Caco-2 (cell line): ENCODE data around the gene SNX32. TPM values are rescaled to one million over a fixed set of nuclear protein-coding genes. Genes with fewer than 3 reads are reported as not detected.
A peak's percentile ranks its signal among the peaks of the same experiment; 100 is the strongest.

ENCODE experiments used
- BruUV-seq: library from RNA; stranded (reverse); fragments of 400-500 nt; replicated peaks from 2 replicates; lab custom pipeline; 2021; lab: Mats Ljungman, UMichigan
- CTCF ChIA-PET: fragments of 300-600 bp; sonication (Branson Sonifier 250); formaldehyde crosslinking; loops from one replicate; lab custom pipeline; 2022; ENCODE audit warnings: antibody characterized with exemption; lab: Charles Lee
- POLR2A ChIA-PET: fragments of 300-600 bp; sonication (Branson Sonifier 250); formaldehyde crosslinking; loops from one replicate; lab custom pipeline; 2022; ENCODE audit warnings: antibody characterized with exemption; lab: Charles Lee
- DNase-seq, 2 experiments: peaks; one replicate each; pipeline versions ENCODE4 v3.0.0 to v3.0.0-alpha.2; 2020 to 2022
- H3K27me3 ChIP-seq: replicated peaks from 2 replicates; pipeline ENCODE4 v1.6.0; 2011; ENCODE audit warnings: low read length; ENCODE audit not compliant: control insufficient read depth, insufficient read depth
- H3K36me3 ChIP-seq: 2 replicates; pipeline ENCODE4 v1.5.1; 2011; ENCODE audit warnings: low read length; ENCODE audit not compliant: control insufficient read depth, insufficient read depth
- H3K4me1 ChIP-seq: fragments of 250-450 bp; sonication (Bioruptor Pico); 2 replicates; pipeline ENCODE4 v1.5.1; 2020; ENCODE audit warnings: mild to moderate bottlenecking
- H3K4me3 ChIP-seq: 2 replicates; pipeline ENCODE4 v1.5.1; 2011; ENCODE audit warnings: low read depth, mild to moderate bottlenecking, control low read depth, low read length
- H3K9me3 ChIP-seq: fragments of 250-450 bp; sonication (Bioruptor Pico); 2 replicates; pipeline ENCODE4 v1.5.1; 2020; ENCODE audit warnings: mild to moderate bottlenecking, moderate library complexity
- H3K27ac Mint-ChIP-seq: one replicate; pipeline ENCODE4 v1.8.0; 2022; ENCODE audit warnings: mixed read lengths; ENCODE audit not compliant: unreplicated experiment
- H3K27me3 Mint-ChIP-seq: one replicate; pipeline ENCODE4 v1.8.0; 2022; ENCODE audit warnings: mixed read lengths; ENCODE audit not compliant: insufficient read depth, unreplicated experiment
- H3K36me3 Mint-ChIP-seq: one replicate; pipeline ENCODE4 v1.8.0; 2022; ENCODE audit warnings: mild to moderate bottlenecking, mixed read lengths; ENCODE audit not compliant: insufficient read depth, unreplicated experiment
- H3K4me1 Mint-ChIP-seq: one replicate; pipeline ENCODE4 v1.8.0; 2022; ENCODE audit warnings: low read depth, mixed read lengths; ENCODE audit not compliant: unreplicated experiment
- H3K4me3 Mint-ChIP-seq: one replicate; pipeline ENCODE4 v1.8.0; 2022; ENCODE audit warnings: mild to moderate bottlenecking, moderate library complexity, mixed read lengths; ENCODE audit not compliant: unreplicated experiment
- H3K9me3 Mint-ChIP-seq: one replicate; pipeline ENCODE4 v1.8.0; 2022; ENCODE audit warnings: mixed read lengths; ENCODE audit not compliant: unreplicated experiment
- intact Hi-C: fragments of 100-400 bp; cut with micrococcal nuclease; formaldehyde crosslinking; loops from one replicate; pipeline ENCODE4 v1.10.0; 2022; ENCODE audit not compliant: unreplicated experiment
- total RNA-seq: library from RNA; stranded (reverse); gene quantifications from 2 replicates; pipeline ENCODE4 v1.2.3, GENCODE V29; 2022
- TF ChIP-seq, protein P1 (sequence below), 2 experiments: fragments of 200-600 bp in 1 of 2; IDR thresholded peaks; 1 replicate in 1 of 2; 2 replicates in 1 of 2; pipeline versions ENCODE4 v1.5.1 to v1.8.0; 2011 to 2022; ENCODE audit warnings: antibody characterized with exemption in 1 of 2, control low read depth in 1 of 2, inconsistent platforms in 1 of 2, low read depth in 1 of 2, low read length in 1 of 2, mild to moderate bottlenecking in 1 of 2, moderate library complexity in 1 of 2; ENCODE audit not compliant: insufficient read depth in 1 of 2, severe bottlenecking in 1 of 2, unreplicated experiment in 1 of 2

The SNX32 gene
- total RNA-seq, 1 experiment from 2014 or later: not detected

DNA sequence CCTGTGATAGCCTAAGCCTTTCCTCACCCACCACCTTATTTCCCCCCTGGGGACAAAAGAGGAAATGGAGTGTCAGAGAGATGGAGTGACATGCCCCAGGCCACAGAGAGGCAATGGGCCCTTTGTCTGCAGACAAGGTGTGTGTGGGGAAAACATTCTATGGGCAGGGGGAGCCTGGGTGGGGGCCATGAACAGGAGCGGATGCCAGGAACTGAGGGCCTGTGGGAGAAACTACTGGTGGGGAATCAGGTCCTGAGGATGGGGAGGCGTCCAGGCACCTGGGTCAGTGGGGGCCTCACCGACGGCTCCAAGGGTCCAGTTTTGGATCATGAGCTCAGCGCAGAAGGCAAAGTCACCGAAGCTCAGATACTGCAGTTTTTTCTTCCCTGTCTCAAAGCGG, 51.5 kb downstream of the SNX32 start:
- intact Hi-C loops: no loop called here
- Histone ChIP-seq H3K27me3 (no peaks in the 10 kb centered on the region), H3K36me3 (peaks cover 4% of the 10 kb centered on the region), H3K4me3 (no peak overlapping the region), H3K9me3 (no peaks in the 10 kb centered on the region), H3K4me1 (peaks cover 25% of the 10 kb centered on the region)
- TF ChIP-seq, protein P1, sequence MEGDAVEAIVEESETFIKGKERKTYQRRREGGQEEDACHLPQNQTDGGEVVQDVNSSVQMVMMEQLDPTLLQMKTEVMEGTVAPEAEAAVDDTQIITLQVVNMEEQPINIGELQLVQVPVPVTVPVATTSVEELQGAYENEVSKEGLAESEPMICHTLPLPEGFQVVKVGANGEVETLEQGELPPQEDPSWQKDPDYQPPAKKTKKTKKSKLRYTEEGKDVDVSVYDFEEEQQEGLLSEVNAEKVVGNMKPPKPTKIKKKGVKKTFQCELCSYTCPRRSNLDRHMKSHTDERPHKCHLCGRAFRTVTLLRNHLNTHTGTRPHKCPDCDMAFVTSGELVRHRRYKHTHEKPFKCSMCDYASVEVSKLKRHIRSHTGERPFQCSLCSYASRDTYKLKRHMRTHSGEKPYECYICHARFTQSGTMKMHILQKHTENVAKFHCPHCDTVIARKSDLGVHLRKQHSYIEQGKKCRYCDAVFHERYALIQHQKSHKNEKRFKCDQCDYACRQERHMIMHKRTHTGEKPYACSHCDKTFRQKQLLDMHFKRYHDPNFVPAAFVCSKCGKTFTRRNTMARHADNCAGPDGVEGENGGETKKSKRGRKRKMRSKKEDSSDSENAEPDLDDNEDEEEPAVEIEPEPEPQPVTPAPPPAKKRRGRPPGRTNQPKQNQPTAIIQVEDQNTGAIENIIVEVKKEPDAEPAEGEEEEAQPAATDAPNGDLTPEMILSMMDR (IDR thresholded peaks at IDR 0.05; ENCODE audit: insufficient read depth in 1 of 2, low read depth in 1 of 2, low read length in 1 of 2, severe bottlenecking in 1 of 2, unreplicated experiment in 1 of 2): no peak
- Mint-ChIP-seq H3K9me3 (no peaks in the 10 kb centered on the region), H3K27ac (no peak overlapping the region), H3K36me3 (peaks cover 46% of the 10 kb centered on the region), H3K4me1 (peaks cover 23% of the 10 kb centered on the region), H3K4me3 (no peak overlapping the region), H3K27me3 (no peaks in the 10 kb centered on the region)
- CTCF ChIA-PET: interaction anchor here (0.6 to 7.8 kb wide), 34 partner anchors 11 to 428 kb away, joined by 3 to 241 read pairs (median 4); partner anchors contain the start of genes BANF1, CFL1, EIF1AD and FOSL1
- POLR2A ChIA-PET: no interaction called here
- DNase-seq: no peak
- no TSS peak for BruUV-seq

DNA sequence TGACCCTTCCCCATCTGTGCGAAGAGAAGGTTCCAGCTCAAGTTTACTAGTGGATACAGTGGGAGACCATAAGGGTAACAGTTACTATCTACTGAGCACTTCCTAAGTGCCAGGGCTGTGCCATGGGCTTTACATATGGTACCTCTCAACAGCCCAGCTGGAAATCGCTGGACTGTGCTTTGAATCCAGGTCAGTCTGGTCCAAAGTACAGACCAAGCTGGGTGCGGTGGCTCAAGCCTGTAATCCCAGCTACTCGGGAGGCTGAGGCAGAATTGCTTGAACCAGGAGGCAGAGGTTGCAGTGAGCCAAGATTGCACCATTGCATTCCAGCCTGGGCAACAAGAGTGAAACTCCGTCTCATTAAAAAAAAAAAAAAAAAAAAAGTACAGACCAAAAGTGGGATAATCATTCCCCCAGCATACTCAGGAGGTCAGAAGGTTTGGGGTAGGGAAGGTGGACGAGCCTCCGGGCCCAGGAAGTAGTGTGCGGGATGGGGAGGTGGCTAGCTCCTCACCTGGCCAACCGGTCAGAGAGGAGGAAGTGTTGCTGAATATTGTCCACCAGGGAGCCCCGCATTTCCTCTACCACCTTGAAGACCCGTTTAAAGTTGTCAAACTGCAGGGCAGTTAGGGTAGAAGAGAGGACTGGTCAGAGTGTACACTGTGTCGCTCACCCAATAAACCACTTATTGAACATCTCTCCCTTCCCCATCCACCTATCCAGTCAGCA, 52.2 kb downstream of the SNX32 start:
- TF ChIP-seq, protein P1 (IDR thresholded peaks at IDR 0.05; ENCODE audit: insufficient read depth in 1 of 2, low read depth in 1 of 2, low read length in 1 of 2, severe bottlenecking in 1 of 2, unreplicated experiment in 1 of 2): no peak
- Mint-ChIP-seq H3K9me3 (no peaks in the 10 kb centered on the region), H3K4me1 (peaks cover 23% of the 10 kb centered on the region), H3K36me3 (peaks cover 52% of the 10 kb centered on the region), H3K27me3 (no peaks in the 10 kb centered on the region), H3K27ac (no peak overlapping the region), H3K4me3 (peak overlapping the region; percentile 82)
- ChIA-PET CTCF (interaction anchor here (0.9 to 7.8 kb wide), 7 partner anchors 14 to 174 kb away, joined by 3 to 241 read pairs (median 11); partner anchors contain the start of genes CFL1, FOSL1, KAT5 and MUS81), POLR2A (interaction anchor here (0.7 to 3.1 kb wide), 2 partner anchors 27 to 36 kb away, joined by 3 to 43 read pairs; partner anchors contain the start of genes CFL1 and MUS81)
- DNase-seq: no peak
- Histone ChIP-seq H3K27me3 (no peaks in the 10 kb centered on the region), H3K4me3 (no peak overlapping the region), H3K9me3 (no peaks in the 10 kb centered on the region), H3K36me3 (peaks cover 4% of the 10 kb centered on the region), H3K4me1 (peaks cover 25% of the 10 kb centered on the region)
- no TSS peak for BruUV-seq
- intact Hi-C loops: no loop called here

DNA sequence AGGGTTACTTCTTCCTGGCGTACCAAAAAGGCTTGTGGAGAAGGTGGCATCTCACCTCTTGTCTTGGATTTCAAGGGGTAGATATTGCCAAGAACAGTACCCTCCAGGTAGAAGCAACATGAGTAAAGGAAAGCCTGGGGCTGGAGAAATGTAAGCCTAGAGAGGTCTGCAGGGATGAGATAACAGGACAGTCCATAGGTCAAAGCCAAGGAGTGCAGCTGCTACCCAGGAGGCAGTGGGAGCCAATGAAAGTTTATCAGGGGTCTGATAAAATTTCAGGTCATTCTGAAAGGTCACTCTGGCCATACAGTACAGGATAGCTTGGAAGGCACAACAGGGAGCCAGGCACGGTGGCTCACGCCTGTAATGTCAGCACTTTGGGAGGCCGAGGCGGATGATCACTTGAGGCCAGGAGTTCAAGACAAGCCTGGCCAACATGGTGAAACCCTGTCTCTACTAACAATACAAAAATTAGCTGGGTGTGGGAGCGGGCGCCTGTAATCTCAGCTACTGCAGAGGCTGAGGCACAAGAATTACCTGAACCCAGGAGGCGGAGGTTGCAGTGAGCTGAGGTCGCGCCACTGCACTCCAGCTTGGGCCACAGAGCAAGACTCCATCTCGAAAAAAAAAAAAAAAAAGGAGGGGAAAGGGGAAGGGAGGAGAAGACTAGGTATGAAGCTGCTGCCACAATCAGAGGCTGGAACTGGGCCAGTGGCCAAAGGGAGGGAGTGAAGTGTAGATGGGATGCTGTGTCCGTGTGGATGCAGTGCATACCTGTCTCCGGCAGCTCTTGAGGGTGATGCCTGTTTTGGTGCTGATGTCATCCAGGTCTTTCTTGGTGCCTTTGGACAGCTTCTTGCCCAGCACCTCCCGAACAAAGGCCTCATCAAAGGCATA, 53.3 kb downstream of the SNX32 start:
- Mint-ChIP-seq H3K36me3 (peaks cover 52% of the 10 kb centered on the region), H3K27me3 (no peaks in the 10 kb centered on the region), H3K9me3 (no peaks in the 10 kb centered on the region), H3K27ac (peak overlapping the region; percentile 69), H3K4me1 (peaks cover 24% of the 10 kb centered on the region), H3K4me3 (peak overlapping the region; percentile 82)
- peaks cover 4% of the 10 kb centered on the region for H3K36me3 ChIP-seq
- BruUV-seq: no TSS peak
- TF ChIP-seq, protein P1 (IDR thresholded peaks at IDR 0.05; ENCODE audit: insufficient read depth in 1 of 2, low read depth in 1 of 2, low read length in 1 of 2, severe bottlenecking in 1 of 2, unreplicated experiment in 1 of 2): no peak
- intact Hi-C loops: no loop called here
- DNase-seq: no peak
- peaks cover 31% of the 10 kb centered on the region for H3K4me1 ChIP-seq
- no peaks in the 10 kb centered on the region for H3K9me3 ChIP-seq
- CTCF ChIA-PET: interaction anchor here (0.7 to 7.8 kb wide), 9 partner anchors 15 to 402 kb away, joined by 3 to 241 read pairs (median 8); partner anchors contain the start of genes AP5B1, CFL1, FOSL1 and KAT5
- no peaks in the 10 kb centered on the region for H3K27me3 ChIP-seq
- peak overlapping the region; percentile 68 for H3K4me3 ChIP-seq
- POLR2A ChIA-PET: interaction anchor here (1.6 to 3.1 kb wide), 2 partner anchors 28 to 34 kb away, joined by 7 to 43 read pairs; partner anchors contain the start of genes CFL1 and MUS81
